A673 (cell line): Measurements from ENCODE around the gene RTP4.

ENCODE experiments used
- EZH2 ChIP-seq: fragments of 200-600 bp; sonication (generic); IDR thresholded peaks from 2 replicates; pipeline ENCODE4 v1.6.1; 2017; ENCODE audit warnings: borderline replicate concordance, low read depth, mild to moderate bottlenecking, mixed read lengths, antibody characterized with exemption, low read length; ENCODE audit not compliant: poor library complexity, severe bottlenecking
- TF ChIP-seq, protein P1 (sequence below): fragments of 300-800, 200-600 bp; sonication (generic); conservative IDR thresholded peaks from 2 replicates; pipeline ENCODE4 v1.5.1; 2017; ENCODE audit warnings: low read depth, mild to moderate bottlenecking, antibody characterized with exemption, low read length, moderate library complexity, mixed read lengths

DNA sequence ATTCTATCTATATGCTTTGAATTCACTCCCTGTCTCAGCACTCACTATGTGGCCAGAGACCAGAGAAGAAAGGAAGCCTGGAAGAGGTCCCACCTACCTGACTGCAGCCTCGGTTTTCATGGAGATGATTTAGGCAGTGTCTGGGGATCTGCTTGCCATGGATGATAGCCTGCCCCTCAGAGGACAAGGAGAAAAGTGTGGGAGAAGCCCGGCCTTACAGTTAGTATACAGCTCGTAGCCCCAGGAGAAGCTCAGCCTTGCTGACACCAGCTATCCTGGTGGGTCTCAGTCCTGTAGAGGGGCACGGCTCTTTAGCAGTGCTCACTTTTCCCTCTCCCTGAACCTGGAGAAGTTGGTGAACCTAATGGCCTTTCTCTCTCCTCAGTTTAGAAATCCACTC, 25.9 kb upstream of the RTP4 start:
- TF ChIP-seq, protein P1, sequence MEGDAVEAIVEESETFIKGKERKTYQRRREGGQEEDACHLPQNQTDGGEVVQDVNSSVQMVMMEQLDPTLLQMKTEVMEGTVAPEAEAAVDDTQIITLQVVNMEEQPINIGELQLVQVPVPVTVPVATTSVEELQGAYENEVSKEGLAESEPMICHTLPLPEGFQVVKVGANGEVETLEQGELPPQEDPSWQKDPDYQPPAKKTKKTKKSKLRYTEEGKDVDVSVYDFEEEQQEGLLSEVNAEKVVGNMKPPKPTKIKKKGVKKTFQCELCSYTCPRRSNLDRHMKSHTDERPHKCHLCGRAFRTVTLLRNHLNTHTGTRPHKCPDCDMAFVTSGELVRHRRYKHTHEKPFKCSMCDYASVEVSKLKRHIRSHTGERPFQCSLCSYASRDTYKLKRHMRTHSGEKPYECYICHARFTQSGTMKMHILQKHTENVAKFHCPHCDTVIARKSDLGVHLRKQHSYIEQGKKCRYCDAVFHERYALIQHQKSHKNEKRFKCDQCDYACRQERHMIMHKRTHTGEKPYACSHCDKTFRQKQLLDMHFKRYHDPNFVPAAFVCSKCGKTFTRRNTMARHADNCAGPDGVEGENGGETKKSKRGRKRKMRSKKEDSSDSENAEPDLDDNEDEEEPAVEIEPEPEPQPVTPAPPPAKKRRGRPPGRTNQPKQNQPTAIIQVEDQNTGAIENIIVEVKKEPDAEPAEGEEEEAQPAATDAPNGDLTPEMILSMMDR, result no peak
- TF ChIP-seq EZH2, result no peak
